ENCODE data around the gene ECHS1. TPM values are rescaled to one million over a fixed set of nuclear protein-coding genes. Genes with fewer than 3 reads are reported as not detected.
A peak's percentile ranks its signal among the peaks of the same experiment; 100 is the strongest.

ECHS1 gene
- total and polyA plus RNA-seq, 9 of the 15 experiments (the other 6 are each of a cell fraction or from before 2014, with no cell fraction given): 16.6 to 100 (median 68.1) TPM

DNA sequence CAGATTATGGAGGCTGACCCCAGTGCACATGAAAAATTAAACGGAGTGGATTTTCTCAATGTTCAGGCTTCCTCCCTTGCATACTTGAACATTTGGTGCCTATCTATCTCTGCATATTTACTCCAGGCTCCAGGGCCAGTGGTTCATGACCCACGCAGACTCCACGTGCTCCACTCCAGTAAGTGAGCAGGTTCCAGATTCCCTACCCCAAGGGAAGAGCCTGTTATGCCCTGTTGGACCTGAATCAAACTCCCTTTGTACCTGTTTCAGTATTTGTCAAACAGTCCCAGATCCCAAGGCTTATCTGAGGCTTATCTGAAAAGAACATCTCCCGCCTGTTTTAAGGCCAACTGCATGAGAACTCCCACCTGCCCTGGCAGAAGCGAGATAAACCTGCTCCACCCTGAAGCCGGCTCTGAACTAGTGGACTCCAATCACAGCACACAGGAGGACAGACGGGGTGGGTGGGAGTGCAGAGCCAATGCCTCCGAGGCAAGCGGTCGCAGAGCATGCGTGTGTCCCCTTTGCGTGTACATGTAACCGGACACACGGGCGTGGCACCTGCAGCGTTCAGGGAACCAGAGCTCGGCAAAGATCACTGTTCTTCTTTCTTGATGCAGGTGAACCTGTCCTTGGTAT lies 13.1 kb downstream of the ECHS1 start (continued):
- TF ChIP-seq, protein P1, sequence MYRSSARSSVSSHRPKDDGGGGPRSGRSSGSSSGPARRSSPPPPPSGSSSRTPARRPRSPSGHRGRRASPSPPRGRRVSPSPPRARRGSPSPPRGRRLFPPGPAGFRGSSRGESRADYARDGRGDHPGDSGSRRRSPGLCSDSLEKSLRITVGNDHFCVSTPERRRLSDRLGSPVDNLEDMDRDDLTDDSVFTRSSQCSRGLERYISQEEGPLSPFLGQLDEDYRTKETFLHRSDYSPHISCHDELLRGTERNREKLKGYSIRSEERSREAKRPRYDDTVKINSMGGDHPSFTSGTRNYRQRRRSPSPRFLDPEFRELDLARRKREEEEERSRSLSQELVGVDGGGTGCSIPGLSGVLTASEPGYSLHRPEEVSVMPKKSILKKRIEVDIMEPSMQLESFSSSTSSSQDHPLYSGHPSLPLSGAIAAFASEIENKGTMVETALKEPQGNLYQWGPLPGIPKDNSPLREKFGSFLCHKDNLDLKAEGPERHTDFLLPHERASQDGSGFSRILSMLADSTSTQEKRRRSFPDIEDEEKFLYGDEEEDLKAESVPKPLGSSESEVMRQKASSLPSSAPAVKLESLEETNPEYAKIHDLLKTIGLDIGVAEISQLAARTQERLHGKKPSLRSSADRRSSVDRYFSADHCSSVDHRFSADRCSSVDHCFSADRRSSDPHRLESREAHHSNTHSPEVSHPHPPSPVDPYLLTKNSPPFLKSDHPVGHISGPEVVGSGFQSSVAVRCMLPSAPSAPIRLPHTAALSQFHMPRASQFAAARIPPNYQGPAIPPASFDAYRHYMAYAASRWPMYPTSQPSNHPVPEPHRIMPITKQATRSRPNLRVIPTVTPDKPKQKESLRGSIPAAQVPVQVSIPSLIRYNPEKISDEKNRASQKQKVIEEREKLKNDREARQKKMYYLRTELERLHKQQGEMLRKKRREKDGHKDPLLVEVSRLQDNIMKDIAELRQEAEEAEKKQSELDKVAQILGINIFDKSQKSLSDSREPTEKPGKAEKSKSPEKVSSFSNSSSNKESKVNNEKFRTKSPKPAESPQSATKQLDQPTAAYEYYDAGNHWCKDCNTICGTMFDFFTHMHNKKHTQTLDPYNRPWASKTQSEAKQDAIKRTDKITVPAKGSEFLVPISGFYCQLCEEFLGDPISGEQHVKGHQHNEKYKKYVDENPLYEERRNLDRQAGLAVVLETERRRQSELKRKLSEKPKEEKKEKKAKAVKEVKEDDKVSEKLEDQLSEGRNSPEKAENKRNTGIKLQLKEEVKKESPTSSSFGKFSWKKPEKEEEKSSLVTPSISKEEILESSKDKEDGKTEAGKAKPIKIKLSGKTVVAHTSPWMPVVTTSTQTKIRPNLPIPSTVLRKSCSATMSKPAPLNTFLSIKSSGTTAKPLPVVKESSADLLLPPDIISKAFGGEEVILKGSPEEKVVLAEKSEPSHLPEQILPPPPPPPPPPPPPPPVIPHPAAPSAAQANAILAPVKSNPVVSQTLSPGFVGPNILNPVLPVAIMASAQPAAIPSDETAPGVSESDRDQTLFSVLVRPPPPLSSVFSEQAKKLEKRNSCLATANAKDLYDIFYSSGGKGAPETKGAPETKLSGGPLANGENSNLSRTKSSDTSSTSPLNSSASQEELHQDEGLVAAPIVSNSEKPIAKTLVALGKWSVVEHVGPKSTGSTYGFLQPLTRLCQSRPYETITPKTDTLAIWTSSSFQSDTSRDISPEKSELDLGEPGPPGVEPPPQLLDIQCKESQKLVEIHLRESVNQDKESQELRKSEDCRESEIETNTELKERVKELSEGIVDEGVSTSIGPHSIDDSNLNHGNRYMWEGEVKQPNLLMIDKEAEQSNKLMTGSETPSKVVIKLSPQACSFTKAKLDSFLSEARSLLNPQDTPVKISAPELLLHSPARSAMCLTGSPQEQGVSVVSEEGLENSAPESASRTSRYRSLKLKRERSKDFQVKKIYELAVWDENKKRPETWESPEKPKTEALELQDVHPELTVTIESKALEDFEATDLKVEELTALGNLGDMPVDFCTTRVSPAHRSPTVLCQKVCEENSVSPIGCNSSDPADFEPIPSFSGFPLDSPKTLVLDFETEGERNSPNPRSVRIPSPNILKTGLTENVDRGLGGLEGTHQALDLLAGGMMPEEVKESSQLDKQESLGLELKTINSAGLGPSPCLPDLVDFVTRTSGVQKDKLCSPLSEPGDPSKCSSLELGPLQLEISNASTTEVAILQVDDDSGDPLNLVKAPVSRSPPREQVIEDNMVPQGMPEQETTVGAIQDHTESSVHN (IDR thresholded peaks at IDR 0.05; ENCODE audit: borderline replicate concordance in 1 of 2, low read depth in 1 of 2): no peak
- TF ChIP-seq, protein P2, sequence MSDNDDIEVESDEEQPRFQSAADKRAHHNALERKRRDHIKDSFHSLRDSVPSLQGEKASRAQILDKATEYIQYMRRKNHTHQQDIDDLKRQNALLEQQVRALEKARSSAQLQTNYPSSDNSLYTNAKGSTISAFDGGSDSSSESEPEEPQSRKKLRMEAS (CRISPR knock-in tag; IDR thresholded peaks at IDR 0.05): peak; percentile 89
- TF ChIP-seq TEAD1 (CRISPR knock-in tag; IDR thresholded peaks at IDR 0.05) (peak in 1 of 2 experiments; percentile 37; a peak in 2 of 4 replicates), ZKSCAN1 (IDR thresholded peaks at IDR 0.05; ENCODE audit: low read depth, low read length) (no peak), TAF15 (IDR thresholded peaks at IDR 0.05; ENCODE audit: low read depth, low read length) (no peak)
- TF ChIP-seq, protein P3, sequence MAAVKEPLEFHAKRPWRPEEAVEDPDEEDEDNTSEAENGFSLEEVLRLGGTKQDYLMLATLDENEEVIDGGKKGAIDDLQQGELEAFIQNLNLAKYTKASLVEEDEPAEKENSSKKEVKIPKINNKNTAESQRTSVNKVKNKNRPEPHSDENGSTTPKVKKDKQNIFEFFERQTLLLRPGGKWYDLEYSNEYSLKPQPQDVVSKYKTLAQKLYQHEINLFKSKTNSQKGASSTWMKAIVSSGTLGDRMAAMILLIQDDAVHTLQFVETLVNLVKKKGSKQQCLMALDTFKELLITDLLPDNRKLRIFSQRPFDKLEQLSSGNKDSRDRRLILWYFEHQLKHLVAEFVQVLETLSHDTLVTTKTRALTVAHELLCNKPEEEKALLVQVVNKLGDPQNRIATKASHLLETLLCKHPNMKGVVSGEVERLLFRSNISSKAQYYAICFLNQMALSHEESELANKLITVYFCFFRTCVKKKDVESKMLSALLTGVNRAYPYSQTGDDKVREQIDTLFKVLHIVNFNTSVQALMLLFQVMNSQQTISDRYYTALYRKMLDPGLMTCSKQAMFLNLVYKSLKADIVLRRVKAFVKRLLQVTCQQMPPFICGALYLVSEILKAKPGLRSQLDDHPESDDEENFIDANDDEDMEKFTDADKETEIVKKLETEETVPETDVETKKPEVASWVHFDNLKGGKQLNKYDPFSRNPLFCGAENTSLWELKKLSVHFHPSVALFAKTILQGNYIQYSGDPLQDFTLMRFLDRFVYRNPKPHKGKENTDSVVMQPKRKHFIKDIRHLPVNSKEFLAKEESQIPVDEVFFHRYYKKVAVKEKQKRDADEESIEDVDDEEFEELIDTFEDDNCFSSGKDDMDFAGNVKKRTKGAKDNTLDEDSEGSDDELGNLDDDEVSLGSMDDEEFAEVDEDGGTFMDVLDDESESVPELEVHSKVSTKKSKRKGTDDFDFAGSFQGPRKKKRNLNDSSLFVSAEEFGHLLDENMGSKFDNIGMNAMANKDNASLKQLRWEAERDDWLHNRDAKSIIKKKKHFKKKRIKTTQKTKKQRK (IDR thresholded peaks at IDR 0.05; ENCODE audit: borderline replicate concordance, low read depth, low read length): no peak
- TF ChIP-seq, protein P4, sequence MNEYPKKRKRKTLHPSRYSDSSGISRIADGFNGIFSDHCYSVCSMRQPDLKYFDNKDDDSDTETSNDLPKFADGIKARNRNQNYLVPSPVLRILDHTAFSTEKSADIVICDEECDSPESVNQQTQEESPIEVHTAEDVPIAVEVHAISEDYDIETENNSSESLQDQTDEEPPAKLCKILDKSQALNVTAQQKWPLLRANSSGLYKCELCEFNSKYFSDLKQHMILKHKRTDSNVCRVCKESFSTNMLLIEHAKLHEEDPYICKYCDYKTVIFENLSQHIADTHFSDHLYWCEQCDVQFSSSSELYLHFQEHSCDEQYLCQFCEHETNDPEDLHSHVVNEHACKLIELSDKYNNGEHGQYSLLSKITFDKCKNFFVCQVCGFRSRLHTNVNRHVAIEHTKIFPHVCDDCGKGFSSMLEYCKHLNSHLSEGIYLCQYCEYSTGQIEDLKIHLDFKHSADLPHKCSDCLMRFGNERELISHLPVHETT (CRISPR knock-in tag; conservative IDR thresholded peaks at IDR 0.05 in 1 of 2, IDR thresholded peaks at IDR 0.05 in 1 of 2): no peak
- TF ChIP-seq, protein P5, sequence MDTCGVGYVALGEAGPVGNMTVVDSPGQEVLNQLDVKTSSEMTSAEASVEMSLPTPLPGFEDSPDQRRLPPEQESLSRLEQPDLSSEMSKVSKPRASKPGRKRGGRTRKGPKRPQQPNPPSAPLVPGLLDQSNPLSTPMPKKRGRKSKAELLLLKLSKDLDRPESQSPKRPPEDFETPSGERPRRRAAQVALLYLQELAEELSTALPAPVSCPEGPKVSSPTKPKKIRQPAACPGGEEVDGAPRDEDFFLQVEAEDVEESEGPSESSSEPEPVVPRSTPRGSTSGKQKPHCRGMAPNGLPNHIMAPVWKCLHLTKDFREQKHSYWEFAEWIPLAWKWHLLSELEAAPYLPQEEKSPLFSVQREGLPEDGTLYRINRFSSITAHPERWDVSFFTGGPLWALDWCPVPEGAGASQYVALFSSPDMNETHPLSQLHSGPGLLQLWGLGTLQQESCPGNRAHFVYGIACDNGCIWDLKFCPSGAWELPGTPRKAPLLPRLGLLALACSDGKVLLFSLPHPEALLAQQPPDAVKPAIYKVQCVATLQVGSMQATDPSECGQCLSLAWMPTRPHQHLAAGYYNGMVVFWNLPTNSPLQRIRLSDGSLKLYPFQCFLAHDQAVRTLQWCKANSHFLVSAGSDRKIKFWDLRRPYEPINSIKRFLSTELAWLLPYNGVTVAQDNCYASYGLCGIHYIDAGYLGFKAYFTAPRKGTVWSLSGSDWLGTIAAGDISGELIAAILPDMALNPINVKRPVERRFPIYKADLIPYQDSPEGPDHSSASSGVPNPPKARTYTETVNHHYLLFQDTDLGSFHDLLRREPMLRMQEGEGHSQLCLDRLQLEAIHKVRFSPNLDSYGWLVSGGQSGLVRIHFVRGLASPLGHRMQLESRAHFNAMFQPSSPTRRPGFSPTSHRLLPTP (IDR thresholded peaks at IDR 0.05; ENCODE audit: borderline replicate concordance, extremely low read depth, insufficient read length): no peak
